ENCODE data around the gene AK6. TPM values are rescaled to one million over a fixed set of nuclear protein-coding genes. Genes with fewer than 3 reads are reported as not detected.

AK6 gene
- total and polyA plus RNA-seq, 2 donors (not counting 1 experiment from before 2014, with no cell fraction given): 12.2 to 25.4 TPM

- POLR2A ChIA-PET: no interaction called here
- ATAC-seq (ENCODE audit: low read depth) (no peak), DNase-seq (no peak)
- H3K4me2 ChIP-seq (replicated peaks; ENCODE audit: low read depth, low read length, poor library complexity, severe bottlenecking): no peak overlapping the region
- no peak for TF ChIP-seq EZH2 (IDR thresholded peaks at IDR 0.05; ENCODE audit: borderline replicate concordance, insufficient read depth, low read depth, low read length, poor library complexity, severe bottlenecking)
- no peak for TF ChIP-seq CTCF (IDR thresholded peaks at IDR 0.05)
- H3K9ac ChIP-seq (ENCODE audit: low read length): no peak overlapping the region
- H3K4me3 Mint-ChIP-seq: no peak overlapping the region
- CTCF ChIA-PET: no interaction called here
- no peak overlapping the region for H3K27ac ChIP-seq (ENCODE audit: low read length in 2 of 2)
- peaks cover 3 to 32% of the 10 kb centered on the region in 2 experiments for H3K36me3 ChIP-seq (replicated peaks in 1 of 2; ENCODE audit: control extremely low read depth in 1 of 2, control insufficient read depth in 1 of 2, extremely low read depth in 1 of 2, insufficient read depth in 2 of 2, low read length in 1 of 2)
- no peak overlapping the region for H3K4me3 ChIP-seq (ENCODE audit: control extremely low read depth in 1 of 5, extremely low read depth in 1 of 5, insufficient read depth in 1 of 5, low read depth in 2 of 5, low read length in 4 of 5)
- no peaks in the 10 kb centered on the region for H3K4me1 ChIP-seq (ENCODE audit: control insufficient read depth in 2 of 2, insufficient read depth in 2 of 2, low read length in 2 of 2)
- peaks cover 3% of the 10 kb centered on the region for H3K4me1 Mint-ChIP-seq
- H3K27me3 Mint-ChIP-seq: no peaks in the 10 kb centered on the region
- intact Hi-C loops (cut with micrococcal nuclease): no loop called here
- H3K79me2 ChIP-seq (ENCODE audit: control insufficient read depth, insufficient read depth, low read length): no peaks in the 10 kb centered on the region
- H2AFZ ChIP-seq (ENCODE audit: insufficient read depth, low read depth, low read length, poor library complexity, severe bottlenecking): no peak overlapping the region
- peaks cover 4% of the 10 kb centered on the region for H3K9me3 Mint-ChIP-seq (ENCODE audit: insufficient read depth)
- no peaks in the 10 kb centered on the region for H4K20me1 ChIP-seq (ENCODE audit: control insufficient read depth, insufficient read depth, low read length, poor library complexity, severe bottlenecking)
- H3K9me3 ChIP-seq (ENCODE audit: control extremely low read depth in 1 of 3, control insufficient read depth in 2 of 3, insufficient read depth in 1 of 3, low read length in 2 of 3): peaks cover 0 to 11% (median 4%) of the 10 kb centered on the region in 3 donors
- no peaks in the 10 kb centered on the region for H3K27me3 ChIP-seq (replicated peaks in 1 of 4; ENCODE audit: control extremely low read depth in 1 of 4, control insufficient read depth in 3 of 4, insufficient read depth in 4 of 4, low read length in 3 of 4)
- 100% methylated on average over 5 of the region's 5 CpGs for WGBS (ENCODE audit: insufficient coverage)
- no peak overlapping the region for H3K27ac Mint-ChIP-seq
Observed at GRCh38 chr5:69309380-69309779, 59.9 kb downstream of the AK6 start.

- no peaks in the 10 kb centered on the region for H3K27me3 Mint-ChIP-seq
- Histone ChIP-seq H4K20me1 (ENCODE audit: control insufficient read depth, insufficient read depth, low read length, poor library complexity, severe bottlenecking) (no peaks in the 10 kb centered on the region), H3K4me3 (ENCODE audit: control extremely low read depth in 1 of 5, extremely low read depth in 1 of 5, insufficient read depth in 1 of 5, low read depth in 2 of 5, low read length in 4 of 5) (no peak overlapping the region), H3K79me2 (ENCODE audit: control insufficient read depth, insufficient read depth, low read length) (no peaks in the 10 kb centered on the region), H3K9me3 (ENCODE audit: control extremely low read depth in 1 of 3, control insufficient read depth in 2 of 3, insufficient read depth in 1 of 3, low read length in 2 of 3) (peaks cover 0 to 11% (median 4%) of the 10 kb centered on the region in 3 donors), H3K4me2 (replicated peaks; ENCODE audit: low read depth, low read length, poor library complexity, severe bottlenecking) (no peak overlapping the region), H3K9ac (ENCODE audit: low read length) (no peak overlapping the region), H2AFZ (ENCODE audit: insufficient read depth, low read depth, low read length, poor library complexity, severe bottlenecking) (no peak overlapping the region), H3K27me3 (replicated peaks in 1 of 4; ENCODE audit: control extremely low read depth in 1 of 4, control insufficient read depth in 3 of 4, insufficient read depth in 4 of 4, low read length in 3 of 4) (no peaks in the 10 kb centered on the region), H3K36me3 (replicated peaks in 1 of 2; ENCODE audit: control extremely low read depth in 1 of 2, control insufficient read depth in 1 of 2, extremely low read depth in 1 of 2, insufficient read depth in 2 of 2, low read length in 1 of 2) (peaks cover 3 to 25% of the 10 kb centered on the region in 2 experiments), H3K4me1 (ENCODE audit: control insufficient read depth in 2 of 2, insufficient read depth in 2 of 2, low read length in 2 of 2) (no peaks in the 10 kb centered on the region), H3K27ac (ENCODE audit: low read length in 2 of 2) (no peak overlapping the region)
- H3K4me1 Mint-ChIP-seq: peaks cover 3% of the 10 kb centered on the region
- no peak overlapping the region for H3K27ac Mint-ChIP-seq
- no peak overlapping the region for H3K4me3 Mint-ChIP-seq
- CTCF ChIA-PET: no interaction called here
- no CpG with 5 or more reads among the region's 3 CpGs for WGBS (ENCODE audit: insufficient coverage)
- H3K9me3 Mint-ChIP-seq (ENCODE audit: insufficient read depth): peaks cover 4% of the 10 kb centered on the region
- ATAC-seq (ENCODE audit: low read depth) (no peak), DNase-seq (no peak)
- TF ChIP-seq EZH2 (IDR thresholded peaks at IDR 0.05; ENCODE audit: borderline replicate concordance, insufficient read depth, low read depth, low read length, poor library complexity, severe bottlenecking) (no peak), CTCF (IDR thresholded peaks at IDR 0.05) (no peak)
- POLR2A ChIA-PET: no interaction called here
- intact Hi-C loops (cut with micrococcal nuclease): no loop called here
Observed at GRCh38 chr5:69308046-69308553, 61.2 kb downstream of the AK6 start.
